Measurements from ENCODE around the gene CDH20.

Gene CDH20

DNA sequence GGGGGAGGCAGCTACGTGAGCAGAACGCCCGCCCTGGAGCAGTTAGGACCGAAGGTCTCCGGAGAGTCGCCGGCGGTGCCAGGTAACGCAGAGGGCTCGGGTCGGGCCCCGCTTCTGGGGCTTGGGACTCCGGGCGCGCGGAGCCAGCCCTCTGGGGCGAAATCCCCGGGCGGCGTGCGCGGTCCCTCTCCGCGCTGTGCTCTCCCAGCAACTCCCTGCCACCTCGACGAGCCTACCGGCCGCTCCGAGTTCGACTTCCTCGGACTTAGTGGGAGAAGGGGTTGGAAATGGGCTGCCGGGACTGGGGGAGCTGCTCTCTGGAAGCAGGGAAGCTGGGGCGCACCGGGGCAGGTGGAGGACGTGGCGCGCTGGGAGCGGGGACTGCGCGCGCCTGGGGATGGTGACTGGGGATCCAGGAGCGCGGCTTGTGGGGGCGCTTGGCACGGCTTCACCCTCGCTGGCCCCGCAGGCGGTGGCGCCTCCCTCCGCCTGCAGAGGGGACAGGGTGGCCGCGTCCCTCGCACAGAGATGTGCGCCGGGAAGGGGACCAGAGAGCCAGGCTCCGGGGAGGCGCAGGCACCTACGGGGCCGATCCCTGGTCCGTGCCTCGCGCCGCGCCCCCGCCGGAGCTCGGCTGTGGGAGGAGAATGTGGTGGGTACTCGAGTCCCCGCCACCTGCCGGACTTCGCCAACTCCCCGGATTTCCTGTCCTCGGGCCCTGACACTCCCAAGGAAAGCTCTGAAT is 688 bp downstream of the CDH20 start:
- no peak overlapping the region for H3K27ac ChIP-seq
- no peak for TF ChIP-seq ZFX (IDR thresholded peaks at IDR 0.05; ENCODE audit: borderline replicate concordance)
- TF ChIP-seq, protein P1, sequence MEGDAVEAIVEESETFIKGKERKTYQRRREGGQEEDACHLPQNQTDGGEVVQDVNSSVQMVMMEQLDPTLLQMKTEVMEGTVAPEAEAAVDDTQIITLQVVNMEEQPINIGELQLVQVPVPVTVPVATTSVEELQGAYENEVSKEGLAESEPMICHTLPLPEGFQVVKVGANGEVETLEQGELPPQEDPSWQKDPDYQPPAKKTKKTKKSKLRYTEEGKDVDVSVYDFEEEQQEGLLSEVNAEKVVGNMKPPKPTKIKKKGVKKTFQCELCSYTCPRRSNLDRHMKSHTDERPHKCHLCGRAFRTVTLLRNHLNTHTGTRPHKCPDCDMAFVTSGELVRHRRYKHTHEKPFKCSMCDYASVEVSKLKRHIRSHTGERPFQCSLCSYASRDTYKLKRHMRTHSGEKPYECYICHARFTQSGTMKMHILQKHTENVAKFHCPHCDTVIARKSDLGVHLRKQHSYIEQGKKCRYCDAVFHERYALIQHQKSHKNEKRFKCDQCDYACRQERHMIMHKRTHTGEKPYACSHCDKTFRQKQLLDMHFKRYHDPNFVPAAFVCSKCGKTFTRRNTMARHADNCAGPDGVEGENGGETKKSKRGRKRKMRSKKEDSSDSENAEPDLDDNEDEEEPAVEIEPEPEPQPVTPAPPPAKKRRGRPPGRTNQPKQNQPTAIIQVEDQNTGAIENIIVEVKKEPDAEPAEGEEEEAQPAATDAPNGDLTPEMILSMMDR (IDR thresholded peaks at IDR 0.05) = no peak

- H3K27ac ChIP-seq = no peak overlapping the region
Measured at GRCh38 chr18:61334491-61334850, 1.2 kb downstream of the CDH20 start.

DNA sequence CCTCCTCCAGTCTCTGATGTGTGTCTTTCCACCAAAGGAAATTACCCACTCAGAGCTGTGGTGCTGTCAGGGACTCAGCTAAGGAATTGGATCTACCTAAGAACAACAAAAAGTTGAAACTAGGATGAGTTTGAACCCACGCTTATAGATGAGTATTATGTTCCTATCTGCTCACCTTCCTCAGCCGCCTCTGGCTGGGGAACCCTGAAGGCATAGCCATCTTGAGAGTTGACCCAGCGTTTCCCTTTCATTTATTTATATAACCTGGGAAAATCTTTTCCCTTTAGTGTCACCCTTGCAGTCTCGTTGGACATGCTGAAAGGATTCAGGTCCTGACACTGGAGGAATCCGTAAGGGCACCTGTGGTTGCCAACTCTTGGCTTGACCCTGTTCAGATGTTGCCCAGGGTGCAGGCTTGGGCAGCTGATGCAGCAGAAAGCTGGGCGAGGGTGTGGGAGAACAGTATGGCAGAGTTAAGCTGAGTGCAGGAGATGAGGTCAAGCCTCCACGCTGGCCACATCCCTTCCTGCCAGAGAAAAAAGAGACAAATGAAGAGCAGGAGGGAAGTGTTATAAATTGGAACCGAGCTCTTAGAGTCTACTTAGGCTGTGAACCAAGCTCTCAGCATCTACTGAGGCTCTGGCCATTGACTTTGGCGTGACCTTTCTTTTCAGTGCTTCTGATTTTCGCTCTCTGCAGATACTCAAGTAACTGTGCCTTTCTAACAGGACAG is 1.9 kb downstream of the CDH20 start:
- no peak for TF ChIP-seq ZFX (IDR thresholded peaks at IDR 0.05; ENCODE audit: borderline replicate concordance)
- TF ChIP-seq, protein P1 (IDR thresholded peaks at IDR 0.05) = no peak
- H3K27ac ChIP-seq = no peak overlapping the region

More at GRCh38 chr18:61334491-61334850, 1.2 kb downstream of the CDH20 start:
- no peak for TF ChIP-seq ZFX (IDR thresholded peaks at IDR 0.05; ENCODE audit: borderline replicate concordance)
- TF ChIP-seq, protein P1 (IDR thresholded peaks at IDR 0.05) = no peak

- no peak for TF ChIP-seq ZFX (IDR thresholded peaks at IDR 0.05; ENCODE audit: borderline replicate concordance)
- TF ChIP-seq, protein P1 (IDR thresholded peaks at IDR 0.05) = no peak
- H3K27ac ChIP-seq = no peak overlapping the region
Measured at GRCh38 chr18:61335684-61336555, 2.7 kb downstream of the CDH20 start.

DNA sequence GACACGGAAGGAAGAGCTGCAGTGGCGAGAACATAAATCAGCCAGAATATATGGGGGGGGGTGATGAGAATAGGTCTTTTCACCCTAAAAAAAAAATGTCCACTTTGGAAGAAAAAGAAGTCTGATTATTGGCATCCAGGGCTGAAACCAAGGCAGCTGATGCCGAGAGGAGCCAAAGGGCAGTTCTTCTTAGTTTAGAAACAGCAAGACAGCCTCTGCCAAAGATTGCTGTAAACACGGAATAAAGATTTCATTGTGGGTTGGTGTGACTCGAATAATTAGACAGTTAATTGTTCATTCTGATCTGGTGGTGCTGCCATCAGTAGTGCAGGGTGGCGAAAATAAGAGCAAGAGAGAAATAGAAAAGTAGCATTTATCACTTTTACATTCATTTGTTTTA is 3.5 kb downstream of the CDH20 start:
- TF ChIP-seq, protein P1 (IDR thresholded peaks at IDR 0.05) = no peak
- TF ChIP-seq ZFX (IDR thresholded peaks at IDR 0.05; ENCODE audit: borderline replicate concordance) = no peak
- H3K27ac ChIP-seq = no peak overlapping the region

DNA sequence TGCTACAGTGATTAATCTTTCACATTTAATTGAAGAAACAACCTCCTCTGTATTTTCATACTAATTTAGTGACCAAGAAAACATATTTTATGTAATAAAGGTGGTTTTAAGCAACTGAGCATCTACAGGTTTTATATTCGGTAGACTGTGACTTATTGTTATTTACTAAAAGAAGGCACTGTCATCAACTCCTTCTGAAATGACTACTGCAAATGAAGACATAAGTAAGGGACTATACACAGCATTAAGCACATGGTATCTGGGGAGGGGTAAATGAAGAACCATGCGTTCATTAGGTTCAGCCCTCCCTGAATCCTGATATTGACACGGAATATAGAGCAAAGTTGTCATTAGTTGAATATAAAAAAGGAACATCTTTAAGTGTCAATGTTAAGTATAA is 4.3 kb downstream of the CDH20 start:
- TF ChIP-seq, protein P1 (IDR thresholded peaks at IDR 0.05) = no peak
- TF ChIP-seq ZFX (IDR thresholded peaks at IDR 0.05; ENCODE audit: borderline replicate concordance) = no peak
- H3K27ac ChIP-seq = no peak overlapping the region
